ENCODE results near the gene RTN4RL1. TPM values are rescaled to one million over a fixed set of nuclear protein-coding genes. Genes with fewer than 3 reads are reported as not detected.

RTN4RL1 gene
- total and polyA plus RNA-seq, 7 donors, result under 0.01 to 0.71 (median 0.48) TPM; not detected in 1

- TF ChIP-seq POLR2A (IDR thresholded peaks at IDR 0.05) (no peak), POLR2AphosphoS5 (IDR thresholded peaks at IDR 0.05) (no peak), EP300 (IDR thresholded peaks at IDR 0.05) (no peak), CTCF (IDR thresholded peaks at IDR 0.05) (no peak)
- 79 to 85% methylated on average over 11 of the region's 11 CpGs for WGBS, 2 donors
- Histone ChIP-seq H3K27ac (no peak overlapping the region), H3K36me3 (no peaks in the 10 kb centered on the region), H3K27me3 (peaks cover 0 to 23% (median 0%) of the 10 kb centered on the region in 3 donors), H3K9me3 (no peaks in the 10 kb centered on the region), H3K4me3 (no peak overlapping the region), H3K4me1 (peaks cover 0 to 12% (median 0%) of the 10 kb centered on the region in 4 donors)
- no peak for DNase-seq
- intact Hi-C loops (cut with DNase I), result no loop called here
Measured at GRCh38 chr17:1943436-1943831, 81.7 kb downstream of the RTN4RL1 start.

- Histone ChIP-seq H3K9me3 (no peaks in the 10 kb centered on the region), H3K27ac (no peak overlapping the region), H3K27me3 (peaks cover 0 to 19% (median 0%) of the 10 kb centered on the region in 3 donors), H3K4me3 (no peak overlapping the region), H3K4me1 (peaks cover 0 to 12% (median 0%) of the 10 kb centered on the region in 4 donors), H3K36me3 (no peaks in the 10 kb centered on the region)
- WGBS, 2 donors, result 88 to 89% methylated on average over 21 of the region's 21 CpGs
- intact Hi-C loops (cut with DNase I), result no loop called here
- no peak for DNase-seq
- TF ChIP-seq CTCF (IDR thresholded peaks at IDR 0.05) (no peak), EP300 (IDR thresholded peaks at IDR 0.05) (no peak), POLR2A (IDR thresholded peaks at IDR 0.05) (no peak), POLR2AphosphoS5 (IDR thresholded peaks at IDR 0.05) (no peak)
Measured at GRCh38 chr17:1942666-1943435, 82.3 kb downstream of the RTN4RL1 start.

- H3K4me3 ChIP-seq, result no peak overlapping the region
- peaks cover 0 to 12% (median 0%) of the 10 kb centered on the region in 4 donors for H3K4me1 ChIP-seq
- H3K27me3 ChIP-seq, result peaks cover 0 to 14% (median 0%) of the 10 kb centered on the region in 3 donors
- DNase-seq, result no peak
- intact Hi-C loops (cut with DNase I), result no loop called here
- TF ChIP-seq CTCF (IDR thresholded peaks at IDR 0.05), result no peak
- TF ChIP-seq POLR2AphosphoS5 (IDR thresholded peaks at IDR 0.05), result no peak
- TF ChIP-seq POLR2A (IDR thresholded peaks at IDR 0.05), result no peak
- no peak for TF ChIP-seq EP300 (IDR thresholded peaks at IDR 0.05)
- no peaks in the 10 kb centered on the region for H3K36me3 ChIP-seq
- H3K27ac ChIP-seq, result no peak overlapping the region
- WGBS, 2 donors, result 82 to 84% methylated on average over 7 of the region's 7 CpGs
- H3K9me3 ChIP-seq, result no peaks in the 10 kb centered on the region
Measured at GRCh38 chr17:1942066-1942365, 83.1 kb downstream of the RTN4RL1 start.

- DNase-seq, result no peak
- H3K27ac ChIP-seq, result no peak overlapping the region
- H3K36me3 ChIP-seq, result no peaks in the 10 kb centered on the region
- intact Hi-C loops (cut with DNase I), result no loop called here
- TF ChIP-seq CTCF (IDR thresholded peaks at IDR 0.05) (no peak), POLR2AphosphoS5 (IDR thresholded peaks at IDR 0.05) (no peak), EP300 (IDR thresholded peaks at IDR 0.05) (no peak), POLR2A (IDR thresholded peaks at IDR 0.05) (no peak)
- H3K27me3 ChIP-seq, result peaks cover 0 to 13% (median 0%) of the 10 kb centered on the region in 3 donors
- H3K9me3 ChIP-seq, result no peaks in the 10 kb centered on the region
- no peak overlapping the region for H3K4me3 ChIP-seq
- H3K4me1 ChIP-seq, result peaks cover 0 to 12% (median 0%) of the 10 kb centered on the region in 4 donors
- 68 to 75% methylated on average over 23 of the region's 23 CpGs for WGBS, 2 donors
Measured at GRCh38 chr17:1941272-1942065, 83.7 kb downstream of the RTN4RL1 start.
